GM23248 (cell line): ENCODE measurements around the gene L3HYPDH. TPM values are rescaled to one million over a fixed set of nuclear protein-coding genes. Genes with fewer than 3 reads are reported as not detected.
A peak's percentile ranks its signal among the peaks of the same experiment; 100 is the strongest.

Experiments
- DNase-seq: peaks from one replicate; pipeline ENCODE4 v3.0.0-alpha.2; 2015
- H2AFZ ChIP-seq: fragments of 200-600 bp; sonication (generic); 2 replicates; pipeline ENCODE4 v1.6.1; 2016; ENCODE audit warnings: antibody characterized with exemption
- H3F3A ChIP-seq: fragments of 200-600 bp; sonication (generic); 2 replicates; pipeline ENCODE4 v1.6.1; 2016; ENCODE audit warnings: mild to moderate bottlenecking, antibody characterized with exemption, mixed run types; ENCODE audit not compliant: insufficient read depth
- H3K27ac ChIP-seq: fragments of 200-600 bp; sonication (generic); 2 replicates; pipeline ENCODE4 v1.5.1; 2016; ENCODE audit warnings: mild to moderate bottlenecking
- H3K27me3 ChIP-seq: fragments of 200-600 bp; sonication (generic); replicated peaks from 2 replicates; pipeline ENCODE4 v1.6.1; 2016; ENCODE audit warnings: mild to moderate bottlenecking; ENCODE audit not compliant: insufficient read depth
- H3K36me3 ChIP-seq: fragments of 200-600 bp; sonication (generic); 2 replicates; pipeline ENCODE4 v1.6.1; 2016; ENCODE audit warnings: low read depth, mild to moderate bottlenecking
- H3K4me1 ChIP-seq: fragments of 200-600 bp; sonication (generic); 2 replicates; pipeline ENCODE4 v1.6.1; 2016; ENCODE audit warnings: mild to moderate bottlenecking; ENCODE audit not compliant: insufficient read depth
- H3K4me2 ChIP-seq: fragments of 200-600 bp; sonication (generic); one replicate; pipeline ENCODE4 v1.6.1; 2016; ENCODE audit warnings: mild to moderate bottlenecking; ENCODE audit not compliant: unreplicated experiment
- H3K4me3 ChIP-seq: fragments of 200-600 bp; sonication (generic); 2 replicates; pipeline ENCODE4 v1.5.1; 2016; ENCODE audit warnings: mild to moderate bottlenecking
- H3K79me2 ChIP-seq: fragments of 200-600 bp; sonication (generic); 2 replicates; pipeline ENCODE4 v1.6.1; 2016; ENCODE audit warnings: mild to moderate bottlenecking; ENCODE audit not compliant: insufficient read depth
- H3K9ac ChIP-seq: fragments of 200-600 bp; sonication (generic); 2 replicates; pipeline ENCODE4 v1.6.1; 2016; ENCODE audit warnings: mild to moderate bottlenecking
- H3K9me2 ChIP-seq: fragments of 200-600 bp; sonication (generic); 2 replicates; pipeline ENCODE4 v1.6.1; 2016; ENCODE audit warnings: mixed run types, mild to moderate bottlenecking, moderate library complexity; ENCODE audit not compliant: insufficient read depth
- H3K9me3 ChIP-seq: fragments of 200-600 bp; sonication (generic); one replicate; pipeline ENCODE4 v1.6.1; 2017; ENCODE audit warnings: low read depth
- H4K20me1 ChIP-seq: fragments of 200-600 bp; sonication (generic); 2 replicates; pipeline ENCODE4 v1.6.0; 2016; ENCODE audit not compliant: insufficient read depth
- EZH2 ChIP-seq: fragments of 200-600 bp; sonication (generic); IDR thresholded peaks from 2 replicates; pipeline ENCODE4 v1.6.1; 2018; ENCODE audit warnings: antibody characterized with exemption, mild to moderate bottlenecking; ENCODE audit not compliant: insufficient read depth, poor library complexity, severe bottlenecking
- EZH2phosphoT487 ChIP-seq: fragments of 200-600 bp; sonication (generic); IDR thresholded peaks from 2 replicates; pipeline ENCODE4 v1.6.1; 2018; ENCODE audit warnings: antibody characterized with exemption, moderate library complexity, mild to moderate bottlenecking, low read depth; ENCODE audit not compliant: insufficient read depth
- WGBS, 2 experiments: methylation state at CpG; one replicate each; pipeline ENCODE4 v1.1.6; 2015 to 2017; ENCODE audit warnings: low lambda C conversion rate in 2 of 2, low coverage in 1 of 2; ENCODE audit errors: missing lambda C conversion rate in 2 of 2; 5-methylcytosine and 5-hydroxymethylcytosine counted together
- in situ Hi-C: fragments of 300-500 bp; cut with MboI; formaldehyde crosslinking; loops from 2 replicates; pipeline ENCODE4 v1.15.0; 2020
- polyA plus RNA-seq: library from polyadenylated mRNA; unstranded; fragments of >200 nt; fragmentation: Nextera tagmentation; extraction: Ambion mirVana; gene quantifications from 2 replicates; pipeline ENCODE4 v1.2.1, GENCODE V29; 2016
- total RNA-seq: library from RNA; depleted of rRNA; stranded (reverse); fragments of >200 nt; shearing (Covaris generic); gene quantifications from 2 replicates; pipeline ENCODE4 v1.2.3, GENCODE V29; 2014

Gene L3HYPDH
- total and polyA plus RNA-seq, 2 experiments from 2014 or later: 65.1 to 69.3 TPM

GRCh38 chr14:59429790-59430189 is 54.4 kb downstream of the L3HYPDH start:
- no peak overlapping the region for H3K9ac ChIP-seq
- no peak overlapping the region for H3K4me3 ChIP-seq
- no peaks in the 10 kb centered on the region for H3K79me2 ChIP-seq
- H3K4me2 ChIP-seq: no peak overlapping the region
- no peaks in the 10 kb centered on the region for H4K20me1 ChIP-seq
- no peaks in the 10 kb centered on the region for H3K27me3 ChIP-seq
- 95 to 99% methylated on average over 4 of the region's 4 CpGs for WGBS, 2 experiments
- H2AFZ ChIP-seq: no peak overlapping the region
- H3K36me3 ChIP-seq: no peaks in the 10 kb centered on the region
- no peak overlapping the region for H3K27ac ChIP-seq
- peaks cover 20% of the 10 kb centered on the region for H3K4me1 ChIP-seq
- in situ Hi-C loops: loop anchor here (25.0 kb wide), 2 partner anchors 792 to 942 kb away; partner anchors contain the start of gene DACT1
- no peaks in the 10 kb centered on the region for H3K9me2 ChIP-seq
- DNase-seq: no peak
- TF ChIP-seq EZH2phosphoT487 (no peak), EZH2 (no peak)
- H3F3A ChIP-seq: peaks cover 11% of the 10 kb centered on the region; the same call in 1 of the 2 replicates
- H3K9me3 ChIP-seq: no peaks in the 10 kb centered on the region

GRCh38 chr14:59428581-59429012 is 55.6 kb downstream of the L3HYPDH start:
- no peak for TF ChIP-seq EZH2phosphoT487
- no peak for TF ChIP-seq EZH2
- no peaks in the 10 kb centered on the region for H3K27me3 ChIP-seq
- H4K20me1 ChIP-seq: no peaks in the 10 kb centered on the region
- DNase-seq: peak; percentile 75
- H3K4me2 ChIP-seq: peak overlapping the region; percentile 39
- no peak overlapping the region for H2AFZ ChIP-seq
- H3K36me3 ChIP-seq: no peaks in the 10 kb centered on the region
- H3K4me1 ChIP-seq: peaks cover 20% of the 10 kb centered on the region
- H3K9ac ChIP-seq: no peak overlapping the region
- 18 to 41% methylated on average over 1 of the region's 1 CpG for WGBS, 2 experiments
- no peaks in the 10 kb centered on the region for H3K9me3 ChIP-seq
- in situ Hi-C loops: loop anchor here (25.0 kb wide), 2 partner anchors 791 to 941 kb away; partner anchors contain the start of gene DACT1
- no peaks in the 10 kb centered on the region for H3K79me2 ChIP-seq
- peak overlapping the region; percentile 31 for H3K27ac ChIP-seq
- no peak overlapping the region for H3K4me3 ChIP-seq
- H3F3A ChIP-seq: peaks cover 11% of the 10 kb centered on the region; the same call in 1 of the 2 replicates
- H3K9me2 ChIP-seq: no peaks in the 10 kb centered on the region

- no peaks in the 10 kb centered on the region for H3K9me2 ChIP-seq
- peak; percentile 59 for DNase-seq
- 70 to 72% methylated on average over 13 of the region's 13 CpGs for WGBS, 2 experiments
- H3F3A ChIP-seq: peaks cover 17% of the 10 kb centered on the region; the same call in 1 of the 2 replicates
- H3K79me2 ChIP-seq: no peaks in the 10 kb centered on the region
- no peak overlapping the region for H3K9ac ChIP-seq
- H3K4me1 ChIP-seq: peaks cover 20% of the 10 kb centered on the region
- in situ Hi-C loops: loop anchor here (25.0 kb wide), 2 partner anchors 791 to 941 kb away; partner anchors contain the start of gene DACT1
- H3K27me3 ChIP-seq: no peaks in the 10 kb centered on the region
- H4K20me1 ChIP-seq: no peaks in the 10 kb centered on the region
- H3K4me2 ChIP-seq: peak overlapping the region; percentile 39
- no peak overlapping the region for H2AFZ ChIP-seq
- no peaks in the 10 kb centered on the region for H3K36me3 ChIP-seq
- no peak for TF ChIP-seq EZH2phosphoT487
- TF ChIP-seq EZH2: no peak
- no peaks in the 10 kb centered on the region for H3K9me3 ChIP-seq
- peak overlapping the region; percentile 31 for H3K27ac ChIP-seq
- no peak overlapping the region for H3K4me3 ChIP-seq
These were observed 56.3 kb downstream of the L3HYPDH start for GRCh38 chr14:59427653-59428580.

GRCh38 chr14:59425322-59425935 is 58.8 kb downstream of the L3HYPDH start:
- H3K27me3 ChIP-seq: no peaks in the 10 kb centered on the region
- no peaks in the 10 kb centered on the region for H3K79me2 ChIP-seq
- no peak overlapping the region for H3K4me3 ChIP-seq
- no peaks in the 10 kb centered on the region for H3K36me3 ChIP-seq
- H3K9ac ChIP-seq: no peak overlapping the region
- TF ChIP-seq EZH2: no peak
- TF ChIP-seq EZH2phosphoT487: no peak
- H3K9me2 ChIP-seq: no peaks in the 10 kb centered on the region
- DNase-seq: peak; percentile 34
- H3K4me2 ChIP-seq: no peak overlapping the region
- WGBS, 2 experiments: 72% methylated on average over 3 of the region's 3 CpGs
- no peaks in the 10 kb centered on the region for H3K9me3 ChIP-seq
- in situ Hi-C loops: loop anchor here (25.0 kb wide), 2 partner anchors 788 to 938 kb away; partner anchors contain the start of gene DACT1
- no peak overlapping the region for H3K27ac ChIP-seq
- H3K4me1 ChIP-seq: peaks cover 20% of the 10 kb centered on the region
- peaks cover 17% of the 10 kb centered on the region; the same call in 1 of the 2 replicates for H3F3A ChIP-seq
- H4K20me1 ChIP-seq: no peaks in the 10 kb centered on the region
- H2AFZ ChIP-seq: no peak overlapping the region
